NB4 (cell line): ENCODE measurements around the gene BICD1.

Experiments
- CTCF ChIP-seq: IDR thresholded peaks from one replicate; pipeline ENCODE4 v1.5.1; 2012; ENCODE audit warnings: low read depth, low read length
- MAX ChIP-seq: IDR thresholded peaks from 2 replicates; pipeline ENCODE4 v1.6.1; 2011; ENCODE audit warnings: low read depth, low read length
- MYC ChIP-seq: IDR thresholded peaks from 2 replicates; pipeline ENCODE4 v1.6.1; 2011; ENCODE audit warnings: low read depth, low read length
- POLR2A ChIP-seq: IDR thresholded peaks from 2 replicates; pipeline ENCODE4 v1.6.1; 2011; ENCODE audit warnings: mild to moderate bottlenecking; ENCODE audit not compliant: insufficient read length; ENCODE audit errors: extremely low read depth

- peak; percentile 82 for TF ChIP-seq CTCF
- TF ChIP-seq MYC = peak; percentile 19; the same call in 1 of the 2 replicates
- TF ChIP-seq POLR2A = no peak
- peak; percentile 35 for TF ChIP-seq MAX
These were observed 258.9 kb downstream of the BICD1 start for GRCh38 chr12:32365473-32366064.
